Stimulated activated naive CD8-positive, alpha-beta T cell treated with anti-CD3 and anti-CD28 coated beads, Interleukin-15, Interleukin-2, amounts not matched to agents 100 U/mL and 50 U/mL, for 24 hours (primary cell): Measurements from ENCODE around the gene PARP2.

ENCODE experiments used
- ATAC-seq: fragments of 150-1000 bp; cut with Tn5 transposase; one replicate; pipeline ENCODE4 v1.10.0; 2021
- DNase-seq: peaks from one replicate; pipeline ENCODE4 v3.0.0; 2021

PARP2 gene

GRCh38 chr14:20400965-20401593 is 57.6 kb downstream of the PARP2 start:
- ATAC-seq, result peak; percentile 96
- no peak for DNase-seq

GRCh38 chr14:20403521-20403920 is 60.1 kb downstream of the PARP2 start:
- ATAC-seq (no peak), DNase-seq (no peak)
